Activated CD4-positive, alpha-beta T cell treated with anti-CD3 and anti-CD28 coated beads for 36 hours (primary cell): Measurements from ENCODE around the gene DEPDC5. TPM values are rescaled to one million over a fixed set of nuclear protein-coding genes. Genes with fewer than 3 reads are reported as not detected.
"Not testable (repeated sequence)": the region's sequence is repeated elsewhere in the genome, so short reads cannot be mapped to it uniquely, and the experiment has no call there.

Experiments used
- ATAC-seq: fragments of 200-7000 bp; cut with Tn5 transposase; one replicate; pipeline ENCODE4 v1.10.0; 2021; ENCODE audit warnings: mild to moderate bottlenecking, moderate library complexity
- CTCF ChIA-PET: fragments of 350-600 bp; sonication (Branson Sonifier 250); formaldehyde crosslinking; loops from one replicate; lab custom pipeline; 2021; ENCODE audit warnings: antibody characterized with exemption; lab: Charles Lee
- POLR2A ChIA-PET: fragments of 350-600 bp; sonication (Branson Sonifier 250); formaldehyde crosslinking; loops from one replicate; lab custom pipeline; 2021; ENCODE audit warnings: antibody characterized with exemption, inconsistent platforms; lab: Charles Lee
- DNase-seq: peaks from one replicate; pipeline ENCODE4 v3.0.0-alpha.2; 2020
- H3K27ac Mint-ChIP-seq: one replicate; pipeline ENCODE4 v1.8.0; 2021; ENCODE audit warnings: mixed read lengths
- H3K27me3 Mint-ChIP-seq: one replicate; pipeline ENCODE4 v1.8.0; 2021; ENCODE audit warnings: mixed read lengths
- H3K36me3 Mint-ChIP-seq: one replicate; pipeline ENCODE4 v1.8.0; 2021; ENCODE audit warnings: low read depth, mixed read lengths
- H3K4me1 Mint-ChIP-seq: one replicate; pipeline ENCODE4 v1.8.0; 2021; ENCODE audit warnings: mixed read lengths
- H3K4me3 Mint-ChIP-seq: one replicate; pipeline ENCODE4 v1.8.0; 2021; ENCODE audit warnings: mild to moderate bottlenecking, moderate library complexity, mixed read lengths
- H3K9me3 Mint-ChIP-seq: one replicate; pipeline ENCODE4 v1.8.0; 2021; ENCODE audit warnings: low read depth, mixed read lengths
- intact Hi-C, 2 experiments: fragments of 100-400 bp; cut with DNase I in 1 of 2; cut with micrococcal nuclease in 1 of 2; formaldehyde crosslinking; loops; one replicate each; pipeline versions ENCODE4 v1.14.2 to v1.15.1; 2022 to 2024; cut with DNase I, micrococcal nuclease
- total RNA-seq, 2 experiments: library from RNA; stranded (reverse); gene quantifications; one replicate each; pipeline ENCODE4 v1.2.3, GENCODE V29; 2021

DEPDC5 gene
- total RNA-seq = 10 to 100 TPM; 35.3 to 47.1 TPM

DNA sequence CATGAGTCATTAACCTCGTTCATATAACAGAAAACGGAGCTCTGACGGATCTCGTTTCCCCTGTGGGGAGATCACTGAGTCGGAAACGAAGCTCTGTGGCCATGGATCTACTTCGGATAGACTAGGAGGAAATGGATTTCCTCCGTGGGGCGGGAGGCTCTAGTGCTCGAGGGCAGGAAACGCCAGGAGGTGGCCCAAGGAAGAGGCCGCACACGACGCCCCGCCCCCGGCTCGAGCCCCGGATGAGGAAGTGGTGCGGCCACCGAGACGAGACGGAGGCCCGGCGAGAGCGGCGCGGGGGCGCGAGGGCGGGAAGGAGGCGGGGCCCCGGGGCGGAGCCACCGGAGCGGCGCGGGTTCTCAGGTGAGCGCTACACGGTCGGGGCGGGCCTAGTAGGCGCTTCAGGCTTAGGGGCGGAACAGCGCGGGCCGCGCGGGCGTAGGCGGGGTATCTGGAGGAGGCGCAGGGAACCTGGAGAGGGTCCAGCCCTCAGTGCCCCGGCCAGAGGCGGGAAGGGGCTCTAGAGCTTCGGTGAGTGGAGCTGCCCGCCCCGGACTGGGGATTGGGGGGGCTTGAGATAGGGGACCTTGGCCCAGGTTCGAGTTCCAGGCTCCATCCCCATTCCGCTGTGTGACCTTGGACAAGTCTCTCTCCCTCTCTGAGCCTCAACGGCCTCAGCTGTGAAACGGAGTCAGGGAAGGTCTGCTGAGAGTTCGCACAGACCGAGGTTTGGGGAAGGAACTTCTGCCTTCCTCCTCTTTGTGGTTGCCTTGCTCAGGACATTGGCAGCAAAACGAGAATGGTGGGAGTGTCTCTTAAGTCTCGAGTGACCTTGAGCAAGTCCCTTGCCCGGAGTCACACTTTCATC, at the start of gene DEPDC5:
Gene DEPDC5 (plus strand): TSS at position 386 of the 868 bp plus-strand sequence. CDS start 903 bp downstream, outside the sequence.
- peak; percentile 84 for ATAC-seq
- peak; percentile 98 for DNase-seq
- Mint-ChIP-seq H3K9me3 (no peaks in the 10 kb centered on the region), H3K27me3 (no peaks in the 10 kb centered on the region), H3K4me3 (peak within 1 kb of the TSS; percentile 96), H3K27ac (peak within 1 kb of the TSS; percentile 98), H3K36me3 (peaks cover 17% of the 10 kb centered on the region), H3K4me1 (peaks cover 33% of the 10 kb centered on the region)
- ChIA-PET POLR2A (interaction anchor here (0.6 to 1.1 kb wide), 4 partner anchors 92 to 460 kb away, joined by 3 to 9 read pairs (median 6); partner anchors contain the start of gene PISD), CTCF (interaction anchor here (1.0 to 1.2 kb wide), 4 partner anchors 63 to 217 kb away, joined by 3 to 5 read pairs (median 4); no protein-coding TSS in a partner anchor)
- intact Hi-C loops = loop anchor here (1.0 to 5.0 kb wide), 18 partner anchors 75 to 1871 kb away; partner anchors contain the start of genes DRG1 (in 1 of the 2), EIF4ENIF1 (in 1 of the 2), FBXO7 (in 1 of the 2) and LIMK2 (in 1 of the 2)

- Mint-ChIP-seq H3K4me1 (no peaks in the 10 kb centered on the region), H3K36me3 (peaks cover 44% of the 10 kb centered on the region), H3K27ac (no peak overlapping the region), H3K4me3 (no peak overlapping the region), H3K9me3 (no peaks in the 10 kb centered on the region), H3K27me3 (no peaks in the 10 kb centered on the region)
- intact Hi-C loops = no loop called here
- ChIA-PET POLR2A (no interaction called here), CTCF (no interaction called here)
- DNase-seq (no peak), ATAC-seq (no peak)
Measured at GRCh38 chr22:31707519-31707918, 46.3 kb upstream of the DEPDC5 start.

DNA sequence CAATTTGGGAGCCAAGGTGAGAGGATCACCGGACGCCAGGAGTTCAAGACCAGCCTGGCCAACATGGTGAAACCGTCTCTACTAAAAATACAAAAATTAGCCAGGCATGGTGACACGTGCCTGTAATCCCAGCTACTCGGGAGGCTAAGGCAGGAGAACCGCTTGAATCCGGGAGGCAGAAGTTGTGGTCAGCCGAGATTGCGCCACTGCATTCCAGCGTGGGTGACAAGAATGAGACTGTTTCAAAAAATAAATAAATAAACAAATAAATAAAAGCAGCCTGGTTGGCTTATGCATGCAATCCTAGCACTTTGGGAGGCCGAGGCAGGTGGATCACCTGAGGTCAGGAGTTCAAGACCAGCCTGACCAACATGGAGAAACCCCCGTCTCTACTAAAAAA, 42.6 kb upstream of the DEPDC5 start:
- intact Hi-C loops, H3K27ac Mint-ChIP-seq, DNase-seq, H3K4me3 Mint-ChIP-seq, H3K27me3 Mint-ChIP-seq, H3K4me1 Mint-ChIP-seq, H3K9me3 Mint-ChIP-seq, CTCF ChIA-PET, ATAC-seq: not testable (repeated sequence)
- H3K36me3 Mint-ChIP-seq = peaks cover 54% of the 10 kb centered on the region
- POLR2A ChIA-PET = interaction anchor here (0.6 kb wide), 1 partner anchor 12 kb away, joined by 3 read pairs; no protein-coding TSS in a partner anchor

GRCh38 chr22:31715147-31715778, 38.6 kb upstream of the DEPDC5 start:
- ATAC-seq (no peak), DNase-seq (no peak)
- ChIA-PET CTCF (no interaction called here), POLR2A (no interaction called here)
- H3K27ac Mint-ChIP-seq = no peak overlapping the region
- peaks cover 64% of the 10 kb centered on the region for H3K36me3 Mint-ChIP-seq
- H3K4me3 Mint-ChIP-seq = no peak overlapping the region
- intact Hi-C loops = no loop called here
- H3K27me3 Mint-ChIP-seq = no peaks in the 10 kb centered on the region
- H3K9me3 Mint-ChIP-seq = no peaks in the 10 kb centered on the region
- no peaks in the 10 kb centered on the region for H3K4me1 Mint-ChIP-seq

DNA sequence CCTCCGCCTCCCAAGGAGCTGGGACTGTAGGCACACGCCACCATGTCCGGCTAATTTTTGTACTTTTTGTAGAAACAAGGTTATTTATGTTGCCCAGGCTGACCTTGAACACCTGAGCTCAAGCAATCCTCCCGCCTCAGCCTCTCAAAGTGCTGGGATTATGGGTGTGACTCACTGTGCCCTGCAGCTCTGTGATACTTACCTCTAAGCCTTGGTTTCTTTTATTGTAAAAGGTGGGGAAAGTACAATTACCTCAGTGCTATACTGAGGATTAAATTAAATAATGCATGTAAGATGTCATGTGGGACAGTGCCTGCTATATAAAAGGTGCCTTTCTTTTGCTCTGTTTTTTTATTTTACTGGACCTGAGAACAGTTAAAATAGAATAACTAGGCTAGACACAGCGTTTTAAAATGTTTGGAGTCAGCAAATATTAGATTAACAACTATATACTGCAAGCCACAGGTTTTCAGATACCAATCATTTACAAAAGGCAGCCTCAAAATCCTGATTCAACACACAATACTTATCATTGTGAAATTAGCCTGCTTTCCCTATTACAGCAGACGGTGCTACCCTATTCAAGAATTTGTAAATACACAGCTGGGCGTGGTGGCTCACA, 33.9 kb upstream of the DEPDC5 start:
- intact Hi-C loops = no loop called here
- H3K4me1 Mint-ChIP-seq = no peaks in the 10 kb centered on the region
- no peaks in the 10 kb centered on the region for H3K27me3 Mint-ChIP-seq
- H3K36me3 Mint-ChIP-seq = peaks cover 41% of the 10 kb centered on the region
- ChIA-PET POLR2A (no interaction called here), CTCF (interaction anchor here (0.7 to 1.2 kb wide), 2 partner anchors 19 to 757 kb away, joined by 3 to 4 read pairs; no protein-coding TSS in a partner anchor)
- no peaks in the 10 kb centered on the region for H3K9me3 Mint-ChIP-seq
- H3K4me3 Mint-ChIP-seq = no peak overlapping the region
- no peak for ATAC-seq
- no peak for DNase-seq
- H3K27ac Mint-ChIP-seq = no peak overlapping the region

GRCh38 chr22:31723723-31724122, 30.1 kb upstream of the DEPDC5 start:
- peaks cover 24% of the 10 kb centered on the region for H3K36me3 Mint-ChIP-seq
- intact Hi-C loops = no loop called here
- ChIA-PET POLR2A (interaction anchor here (0.6 kb wide), 1 partner anchor 13 kb away, joined by 3 read pairs; no protein-coding TSS in a partner anchor), CTCF (interaction anchor here (1.1 to 1.3 kb wide), 2 partner anchors 22 to 58 kb away, joined by 4 to 6 read pairs; no protein-coding TSS in a partner anchor)
- H3K9me3 Mint-ChIP-seq = no peaks in the 10 kb centered on the region
- DNase-seq (no peak), ATAC-seq (no peak)
- H3K4me1 Mint-ChIP-seq = no peaks in the 10 kb centered on the region
- no peak overlapping the region for H3K27ac Mint-ChIP-seq
- H3K27me3 Mint-ChIP-seq = no peaks in the 10 kb centered on the region
- no peak overlapping the region for H3K4me3 Mint-ChIP-seq

- POLR2A ChIA-PET = no interaction called here
- H3K9me3 Mint-ChIP-seq = no peaks in the 10 kb centered on the region
- peaks cover 13% of the 10 kb centered on the region for H3K36me3 Mint-ChIP-seq
- H3K27me3 Mint-ChIP-seq = no peaks in the 10 kb centered on the region
- no peak overlapping the region for H3K27ac Mint-ChIP-seq
- CTCF ChIA-PET = interaction anchor here (0.7 kb wide), 1 partner anchor 78 kb away, joined by 3 read pairs; no protein-coding TSS in a partner anchor
- ATAC-seq (no peak), DNase-seq (no peak)
- intact Hi-C loops = no loop called here
- no peaks in the 10 kb centered on the region for H3K4me1 Mint-ChIP-seq
- no peak overlapping the region for H3K4me3 Mint-ChIP-seq
Measured at GRCh38 chr22:31726692-31727091, 27.1 kb upstream of the DEPDC5 start.

GRCh38 chr22:31728857-31729256, 25.0 kb upstream of the DEPDC5 start:
- intact Hi-C loops = no loop called here
- CTCF ChIA-PET = interaction anchor here (1.0 kb wide), 1 partner anchor 63 kb away, joined by 4 read pairs; no protein-coding TSS in a partner anchor

DNA sequence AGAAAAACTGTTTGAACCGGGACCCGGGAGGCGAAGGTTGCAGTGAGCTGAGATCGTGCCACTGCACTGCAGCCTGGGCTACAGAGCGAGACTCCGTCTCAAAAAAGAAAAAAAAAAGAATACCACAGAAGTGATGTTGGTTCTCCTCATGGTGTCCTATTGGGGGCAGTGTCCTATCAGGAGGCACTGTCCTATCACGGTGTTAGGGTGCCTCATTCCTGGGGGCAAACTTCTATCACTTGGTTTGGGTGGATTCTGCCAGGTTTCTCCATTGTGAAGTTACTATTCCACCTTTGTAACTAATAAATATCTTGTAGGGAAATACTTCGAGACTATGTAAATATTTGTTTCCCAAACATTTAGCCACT, 23.5 kb upstream of the DEPDC5 start:
- intact Hi-C loops = no loop called here
- Mint-ChIP-seq H3K36me3 (peaks cover 24% of the 10 kb centered on the region), H3K27me3 (no peaks in the 10 kb centered on the region), H3K4me3 (no peak overlapping the region), H3K9me3 (no peaks in the 10 kb centered on the region), H3K4me1 (peaks cover 21% of the 10 kb centered on the region), H3K27ac (no peak overlapping the region)
- ChIA-PET POLR2A (interaction anchor here (0.5 to 0.7 kb wide), 2 partner anchors 46 to 67 kb away, joined by 3 read pairs; no protein-coding TSS in a partner anchor), CTCF (interaction anchor here (0.7 kb wide), 1 partner anchor 124 kb away, joined by 3 read pairs; no protein-coding TSS in a partner anchor)
- ATAC-seq (no peak), DNase-seq (no peak)

More at GRCh38 chr22:31728857-31729256, 25.0 kb upstream of the DEPDC5 start:
- H3K36me3 Mint-ChIP-seq = peaks cover 16% of the 10 kb centered on the region
- no peak overlapping the region for H3K27ac Mint-ChIP-seq
- DNase-seq = no peak
- POLR2A ChIA-PET = no interaction called here
- H3K27me3 Mint-ChIP-seq = no peaks in the 10 kb centered on the region
- no peak for ATAC-seq
- H3K4me1 Mint-ChIP-seq = peaks cover 11% of the 10 kb centered on the region
- no peak overlapping the region for H3K4me3 Mint-ChIP-seq
- no peaks in the 10 kb centered on the region for H3K9me3 Mint-ChIP-seq

DNA sequence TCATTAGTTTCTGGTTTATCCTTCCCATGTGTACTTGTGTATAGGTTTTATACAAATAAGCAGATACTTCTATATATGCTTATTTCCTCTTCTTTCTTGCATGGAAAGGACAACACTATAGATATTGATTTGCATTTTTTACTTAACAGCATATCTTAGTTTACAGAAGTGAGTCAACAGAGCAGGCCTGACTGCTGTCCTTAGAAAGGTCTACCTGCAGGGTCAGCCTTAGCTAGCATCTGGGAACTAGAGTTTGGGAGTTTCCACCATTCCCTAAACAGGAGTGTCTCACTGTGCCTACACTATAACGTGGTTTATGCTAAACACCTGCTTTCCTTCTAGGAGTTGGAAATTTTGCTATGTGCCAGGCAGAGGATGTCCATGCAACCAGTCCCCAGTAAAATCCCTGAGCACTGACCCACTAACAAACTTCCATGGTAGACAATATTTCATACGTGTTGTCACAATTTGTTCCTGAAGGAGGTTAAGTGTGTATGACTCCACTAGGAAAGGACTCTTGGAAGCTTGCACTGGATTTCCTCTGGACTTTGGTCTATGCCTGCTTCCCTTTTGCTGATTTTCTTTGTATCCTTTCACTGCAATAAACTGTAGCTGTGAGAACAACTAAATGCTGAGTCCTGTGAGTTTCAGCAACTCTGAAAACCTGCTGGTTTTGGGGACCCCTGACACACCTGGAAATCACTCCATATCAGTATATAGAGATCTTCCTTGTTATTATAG, 21.6 kb upstream of the DEPDC5 start:
- DNase-seq (no peak), ATAC-seq (no peak)
- H3K4me1 Mint-ChIP-seq = peaks cover 21% of the 10 kb centered on the region
- CTCF ChIA-PET = no interaction called here
- no peak overlapping the region for H3K4me3 Mint-ChIP-seq
- H3K27ac Mint-ChIP-seq = no peak overlapping the region
- intact Hi-C loops = no loop called here
- POLR2A ChIA-PET = no interaction called here
- peaks cover 25% of the 10 kb centered on the region for H3K36me3 Mint-ChIP-seq
- H3K27me3 Mint-ChIP-seq = no peaks in the 10 kb centered on the region
- H3K9me3 Mint-ChIP-seq = no peaks in the 10 kb centered on the region
